ENCODE measurements around the gene NOL8.

The NOL8 gene

GRCh38 chr9:92359394-92359995 lies 34.3 kb upstream of the NOL8 start:
- peak; percentile 51 for DNase-seq
- peaks cover 7% of the 10 kb centered on the region for H3K9me3 ChIP-seq (ENCODE audit: control insufficient read depth, low read length)
- H3K27me3 ChIP-seq (ENCODE audit: control insufficient read depth in 1 of 2, insufficient read depth in 1 of 2, low read length in 2 of 2): no peaks in the 10 kb centered on the region
- no peak overlapping the region for H3K9ac ChIP-seq (ENCODE audit: low read length)
- H2BK15ac ChIP-seq (ENCODE audit: low read depth, poor library complexity, severe bottlenecking): no peak overlapping the region
- H4K8ac ChIP-seq (ENCODE audit: low read length): no peak overlapping the region
- no peak overlapping the region for H3K4me2 ChIP-seq (ENCODE audit: low read length, poor library complexity, severe bottlenecking)
- no peaks in the 10 kb centered on the region for H3K4me1 ChIP-seq (ENCODE audit: control insufficient read depth, insufficient read depth, low read depth, low read length)
- no peak overlapping the region for H2AK5ac ChIP-seq (ENCODE audit: low read length, severe bottlenecking)
- no peak overlapping the region for H3K23ac ChIP-seq (ENCODE audit: low read length in 2 of 2)
- no peak overlapping the region for H3K14ac ChIP-seq (ENCODE audit: low read length in 2 of 2)
- 6% methylated on average over 2 of the region's 2 CpGs for WGBS
- H3K36me3 ChIP-seq (ENCODE audit: control insufficient read depth in 1 of 2, insufficient read depth in 2 of 2, low read depth in 1 of 2, low read length in 2 of 2): no peaks in the 10 kb centered on the region
- no peak overlapping the region for H3K27ac ChIP-seq (ENCODE audit: low read length, poor library complexity, severe bottlenecking)
- no peak overlapping the region for H2AFZ ChIP-seq (ENCODE audit: low read depth, low read length)
- H3K4me3 ChIP-seq (ENCODE audit: insufficient read depth in 1 of 2, low read depth in 1 of 2, low read length in 2 of 2): no peak overlapping the region
- no peak overlapping the region for H3K4ac ChIP-seq (ENCODE audit: low read depth in 1 of 2, low read length in 2 of 2)
- no peak overlapping the region for H3K18ac ChIP-seq (ENCODE audit: low read depth in 1 of 2, low read length in 2 of 2)
- H3K79me1 ChIP-seq (replicated peaks; ENCODE audit: low read length, poor library complexity, severe bottlenecking): no peaks in the 10 kb centered on the region
- H2BK5ac ChIP-seq (ENCODE audit: low read depth, low read length, poor library complexity, severe bottlenecking): no peak overlapping the region
- H2BK120ac ChIP-seq (ENCODE audit: low read depth, low read length): no peak overlapping the region
- no peak overlapping the region for H2BK12ac ChIP-seq (ENCODE audit: low read length in 2 of 2)
- H4K91ac ChIP-seq (ENCODE audit: low read length): no peak overlapping the region

- H3K14ac ChIP-seq (ENCODE audit: low read length in 2 of 2): no peak overlapping the region
- no peak overlapping the region for H2AFZ ChIP-seq (ENCODE audit: low read depth, low read length)
- no peak overlapping the region for H3K18ac ChIP-seq (ENCODE audit: low read depth in 1 of 2, low read length in 2 of 2)
- no peak overlapping the region for H4K8ac ChIP-seq (ENCODE audit: low read length)
- no peak overlapping the region for H2BK15ac ChIP-seq (ENCODE audit: low read depth, poor library complexity, severe bottlenecking)
- H2BK5ac ChIP-seq (ENCODE audit: low read depth, low read length, poor library complexity, severe bottlenecking): no peak overlapping the region
- no peaks in the 10 kb centered on the region for H3K27me3 ChIP-seq (ENCODE audit: control insufficient read depth in 1 of 2, insufficient read depth in 1 of 2, low read length in 2 of 2)
- peaks cover 13% of the 10 kb centered on the region for H3K9me3 ChIP-seq (ENCODE audit: control insufficient read depth, low read length)
- H3K9ac ChIP-seq (ENCODE audit: low read length): no peak overlapping the region
- no peak overlapping the region for H3K4me3 ChIP-seq (ENCODE audit: insufficient read depth in 1 of 2, low read depth in 1 of 2, low read length in 2 of 2)
- H3K4me1 ChIP-seq (ENCODE audit: control insufficient read depth, insufficient read depth, low read depth, low read length): no peaks in the 10 kb centered on the region
- no peak overlapping the region for H2BK12ac ChIP-seq (ENCODE audit: low read length in 2 of 2)
- no peak overlapping the region for H3K23ac ChIP-seq (ENCODE audit: low read length in 2 of 2)
- no peak for DNase-seq
- no peak overlapping the region for H4K91ac ChIP-seq (ENCODE audit: low read length)
- H3K4ac ChIP-seq (ENCODE audit: low read depth in 1 of 2, low read length in 2 of 2): no peak overlapping the region
- H3K79me1 ChIP-seq (replicated peaks; ENCODE audit: low read length, poor library complexity, severe bottlenecking): no peaks in the 10 kb centered on the region
- H3K27ac ChIP-seq (ENCODE audit: low read length, poor library complexity, severe bottlenecking): no peak overlapping the region
- H2BK120ac ChIP-seq (ENCODE audit: low read depth, low read length): no peak overlapping the region
- whole genome bisulfite sequencing: 80% methylated on average over 5 of the region's 6 CpGs
- H2AK5ac ChIP-seq (ENCODE audit: low read length, severe bottlenecking): no peak overlapping the region
- H3K36me3 ChIP-seq (ENCODE audit: control insufficient read depth in 1 of 2, insufficient read depth in 2 of 2, low read depth in 1 of 2, low read length in 2 of 2): no peaks in the 10 kb centered on the region
- H3K4me2 ChIP-seq (ENCODE audit: low read length, poor library complexity, severe bottlenecking): no peak overlapping the region
These were observed 27.9 kb upstream of the NOL8 start for GRCh38 chr9:92353051-92353450.

GRCh38 chr9:92350740-92351133 lies 25.6 kb upstream of the NOL8 start:
- no peaks in the 10 kb centered on the region for H3K36me3 ChIP-seq (ENCODE audit: control insufficient read depth in 1 of 2, insufficient read depth in 2 of 2, low read depth in 1 of 2, low read length in 2 of 2)
- no peak overlapping the region for H2AK5ac ChIP-seq (ENCODE audit: low read length, severe bottlenecking)
- no peak overlapping the region for H3K14ac ChIP-seq (ENCODE audit: low read length in 2 of 2)
- no peaks in the 10 kb centered on the region for H3K27me3 ChIP-seq (ENCODE audit: control insufficient read depth in 1 of 2, insufficient read depth in 1 of 2, low read length in 2 of 2)
- H2BK12ac ChIP-seq (ENCODE audit: low read length in 2 of 2): no peak overlapping the region
- H4K8ac ChIP-seq (ENCODE audit: low read length): no peak overlapping the region
- no peak overlapping the region for H3K4me2 ChIP-seq (ENCODE audit: low read length, poor library complexity, severe bottlenecking)
- H2AFZ ChIP-seq (ENCODE audit: low read depth, low read length): no peak overlapping the region
- no peak overlapping the region for H4K91ac ChIP-seq (ENCODE audit: low read length)
- H3K18ac ChIP-seq (ENCODE audit: low read depth in 1 of 2, low read length in 2 of 2): no peak overlapping the region
- H3K79me1 ChIP-seq (replicated peaks; ENCODE audit: low read length, poor library complexity, severe bottlenecking): no peaks in the 10 kb centered on the region
- H3K9me3 ChIP-seq (ENCODE audit: control insufficient read depth, low read length): peaks cover 8% of the 10 kb centered on the region
- no peak overlapping the region for H2BK5ac ChIP-seq (ENCODE audit: low read depth, low read length, poor library complexity, severe bottlenecking)
- peak overlapping the region; percentile 86 for H3K9ac ChIP-seq (ENCODE audit: low read length)
- H3K23ac ChIP-seq (ENCODE audit: low read length in 2 of 2): no peak overlapping the region
- H2BK120ac ChIP-seq (ENCODE audit: low read depth, low read length): no peak overlapping the region
- H3K4me1 ChIP-seq (ENCODE audit: control insufficient read depth, insufficient read depth, low read depth, low read length): no peaks in the 10 kb centered on the region
- DNase-seq: no peak
- H3K4me3 ChIP-seq (ENCODE audit: insufficient read depth in 1 of 2, low read depth in 1 of 2, low read length in 2 of 2): no peak overlapping the region
- no peak overlapping the region for H2BK15ac ChIP-seq (ENCODE audit: low read depth, poor library complexity, severe bottlenecking)
- no peak overlapping the region for H3K27ac ChIP-seq (ENCODE audit: low read length, poor library complexity, severe bottlenecking)
- no peak overlapping the region for H3K4ac ChIP-seq (ENCODE audit: low read depth in 1 of 2, low read length in 2 of 2)

- H2BK12ac ChIP-seq (ENCODE audit: low read length in 2 of 2): no peak overlapping the region
- H3K4ac ChIP-seq (ENCODE audit: low read depth in 1 of 2, low read length in 2 of 2): no peak overlapping the region
- no peak overlapping the region for H4K8ac ChIP-seq (ENCODE audit: low read length)
- H4K91ac ChIP-seq (ENCODE audit: low read length): no peak overlapping the region
- H3K4me1 ChIP-seq (ENCODE audit: control insufficient read depth, insufficient read depth, low read depth, low read length): no peaks in the 10 kb centered on the region
- H3K4me3 ChIP-seq (ENCODE audit: insufficient read depth in 1 of 2, low read depth in 1 of 2, low read length in 2 of 2): peak overlapping the region in 1 of 2 experiments; percentile 36
- no peak overlapping the region for H3K27ac ChIP-seq (ENCODE audit: low read length, poor library complexity, severe bottlenecking)
- no peak overlapping the region for H3K4me2 ChIP-seq (ENCODE audit: low read length, poor library complexity, severe bottlenecking)
- no peak overlapping the region for H2AK5ac ChIP-seq (ENCODE audit: low read length, severe bottlenecking)
- H3K79me1 ChIP-seq (replicated peaks; ENCODE audit: low read length, poor library complexity, severe bottlenecking): no peaks in the 10 kb centered on the region
- no peaks in the 10 kb centered on the region for H3K36me3 ChIP-seq (ENCODE audit: control insufficient read depth in 1 of 2, insufficient read depth in 2 of 2, low read depth in 1 of 2, low read length in 2 of 2)
- no peak overlapping the region for H3K14ac ChIP-seq (ENCODE audit: low read length in 2 of 2)
- H3K9ac ChIP-seq (ENCODE audit: low read length): peak overlapping the region; percentile 86
- no peak overlapping the region for H3K23ac ChIP-seq (ENCODE audit: low read length in 2 of 2)
- peaks cover 7% of the 10 kb centered on the region for H3K9me3 ChIP-seq (ENCODE audit: control insufficient read depth, low read length)
- WGBS: 100% methylated on average over 2 of the region's 7 CpGs
- no peak overlapping the region for H2BK120ac ChIP-seq (ENCODE audit: low read depth, low read length)
- H3K18ac ChIP-seq (ENCODE audit: low read depth in 1 of 2, low read length in 2 of 2): no peak overlapping the region
- no peak overlapping the region for H2AFZ ChIP-seq (ENCODE audit: low read depth, low read length)
- no peak overlapping the region for H2BK15ac ChIP-seq (ENCODE audit: low read depth, poor library complexity, severe bottlenecking)
- H2BK5ac ChIP-seq (ENCODE audit: low read depth, low read length, poor library complexity, severe bottlenecking): no peak overlapping the region
- no peak for DNase-seq
- no peaks in the 10 kb centered on the region for H3K27me3 ChIP-seq (ENCODE audit: control insufficient read depth in 1 of 2, insufficient read depth in 1 of 2, low read length in 2 of 2)
These were observed 24.9 kb upstream of the NOL8 start for GRCh38 chr9:92349771-92350739.
